AG09319 (cell line): ENCODE results near the gene HSP90AB1.

ENCODE experiments used
- DNase-seq: peaks from one replicate; pipeline ENCODE4 v3.0.0-alpha.2; 2010; ENCODE audit warnings: low read depth; ENCODE audit errors: extremely low read depth
- TF ChIP-seq, protein P1 (sequence below): IDR thresholded peaks from 2 replicates; pipeline ENCODE4 v1.5.1; 2011; ENCODE audit warnings: low read depth, mild to moderate bottlenecking, inconsistent platforms, low read length, moderate library complexity

Gene HSP90AB1

DNA sequence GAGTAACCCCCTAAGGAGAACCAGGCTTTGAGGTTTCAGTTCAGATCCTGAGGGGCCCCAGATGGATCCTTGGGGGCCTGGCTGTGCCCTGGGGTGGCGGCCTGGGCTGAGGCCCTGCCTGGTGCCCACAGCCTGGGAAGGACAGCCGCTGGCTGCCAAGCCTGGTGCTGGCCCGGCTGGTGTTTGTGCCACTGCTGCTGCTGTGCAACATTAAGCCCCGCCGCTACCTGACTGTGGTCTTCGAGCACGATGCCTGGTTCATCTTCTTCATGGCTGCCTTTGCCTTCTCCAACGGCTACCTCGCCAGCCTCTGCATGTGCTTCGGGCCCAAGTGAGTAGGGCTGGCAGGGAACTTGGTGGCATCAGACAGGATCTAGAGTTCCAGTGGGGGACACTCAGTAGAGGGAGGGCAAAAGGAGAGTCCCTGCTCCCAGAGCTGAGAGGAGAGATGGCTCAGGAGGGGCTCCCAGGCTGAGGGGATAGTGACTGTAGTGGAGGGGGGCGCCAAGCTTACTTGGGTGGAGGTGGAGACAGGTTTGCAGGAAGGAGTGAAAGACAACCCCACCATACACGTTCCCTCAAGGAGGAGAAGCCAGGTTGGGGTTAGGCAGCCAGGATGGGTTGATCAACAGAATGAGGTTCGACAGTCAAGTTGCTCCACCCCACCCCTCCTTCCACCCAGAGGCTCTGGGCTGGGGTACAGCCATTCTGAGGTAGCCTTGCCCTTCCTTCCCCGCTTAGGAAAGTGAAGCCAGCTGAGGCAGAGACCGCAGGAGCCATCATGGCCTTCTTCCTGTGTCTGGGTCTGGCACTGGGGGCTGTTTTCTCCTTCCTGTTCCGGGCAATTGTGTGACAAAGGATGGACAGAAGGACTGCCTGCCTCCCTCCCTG, 14.0 kb upstream of the HSP90AB1 start:
- no peak for DNase-seq
- TF ChIP-seq, protein P1, sequence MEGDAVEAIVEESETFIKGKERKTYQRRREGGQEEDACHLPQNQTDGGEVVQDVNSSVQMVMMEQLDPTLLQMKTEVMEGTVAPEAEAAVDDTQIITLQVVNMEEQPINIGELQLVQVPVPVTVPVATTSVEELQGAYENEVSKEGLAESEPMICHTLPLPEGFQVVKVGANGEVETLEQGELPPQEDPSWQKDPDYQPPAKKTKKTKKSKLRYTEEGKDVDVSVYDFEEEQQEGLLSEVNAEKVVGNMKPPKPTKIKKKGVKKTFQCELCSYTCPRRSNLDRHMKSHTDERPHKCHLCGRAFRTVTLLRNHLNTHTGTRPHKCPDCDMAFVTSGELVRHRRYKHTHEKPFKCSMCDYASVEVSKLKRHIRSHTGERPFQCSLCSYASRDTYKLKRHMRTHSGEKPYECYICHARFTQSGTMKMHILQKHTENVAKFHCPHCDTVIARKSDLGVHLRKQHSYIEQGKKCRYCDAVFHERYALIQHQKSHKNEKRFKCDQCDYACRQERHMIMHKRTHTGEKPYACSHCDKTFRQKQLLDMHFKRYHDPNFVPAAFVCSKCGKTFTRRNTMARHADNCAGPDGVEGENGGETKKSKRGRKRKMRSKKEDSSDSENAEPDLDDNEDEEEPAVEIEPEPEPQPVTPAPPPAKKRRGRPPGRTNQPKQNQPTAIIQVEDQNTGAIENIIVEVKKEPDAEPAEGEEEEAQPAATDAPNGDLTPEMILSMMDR: no peak

DNA sequence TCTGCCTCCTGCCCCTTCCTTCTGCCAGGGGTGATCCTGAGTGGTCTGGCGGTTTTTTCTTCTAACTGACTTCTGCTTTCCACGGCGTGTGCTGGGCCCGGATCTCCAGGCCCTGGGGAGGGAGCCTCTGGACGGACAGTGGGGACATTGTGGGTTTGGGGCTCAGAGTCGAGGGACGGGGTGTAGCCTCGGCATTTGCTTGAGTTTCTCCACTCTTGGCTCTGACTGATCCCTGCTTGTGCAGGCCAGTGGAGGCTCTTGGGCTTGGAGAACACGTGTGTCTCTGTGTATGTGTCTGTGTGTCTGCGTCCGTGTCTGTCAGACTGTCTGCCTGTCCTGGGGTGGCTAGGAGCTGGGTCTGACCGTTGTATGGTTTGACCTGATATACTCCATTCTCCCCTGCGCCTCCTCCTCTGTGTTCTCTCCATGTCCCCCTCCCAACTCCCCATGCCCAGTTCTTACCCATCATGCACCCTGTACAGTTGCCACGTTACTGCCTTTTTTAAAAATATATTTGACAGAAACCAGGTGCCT, 13.3 kb upstream of the HSP90AB1 start:
- TF ChIP-seq, protein P1: no peak
- no peak for DNase-seq

DNA sequence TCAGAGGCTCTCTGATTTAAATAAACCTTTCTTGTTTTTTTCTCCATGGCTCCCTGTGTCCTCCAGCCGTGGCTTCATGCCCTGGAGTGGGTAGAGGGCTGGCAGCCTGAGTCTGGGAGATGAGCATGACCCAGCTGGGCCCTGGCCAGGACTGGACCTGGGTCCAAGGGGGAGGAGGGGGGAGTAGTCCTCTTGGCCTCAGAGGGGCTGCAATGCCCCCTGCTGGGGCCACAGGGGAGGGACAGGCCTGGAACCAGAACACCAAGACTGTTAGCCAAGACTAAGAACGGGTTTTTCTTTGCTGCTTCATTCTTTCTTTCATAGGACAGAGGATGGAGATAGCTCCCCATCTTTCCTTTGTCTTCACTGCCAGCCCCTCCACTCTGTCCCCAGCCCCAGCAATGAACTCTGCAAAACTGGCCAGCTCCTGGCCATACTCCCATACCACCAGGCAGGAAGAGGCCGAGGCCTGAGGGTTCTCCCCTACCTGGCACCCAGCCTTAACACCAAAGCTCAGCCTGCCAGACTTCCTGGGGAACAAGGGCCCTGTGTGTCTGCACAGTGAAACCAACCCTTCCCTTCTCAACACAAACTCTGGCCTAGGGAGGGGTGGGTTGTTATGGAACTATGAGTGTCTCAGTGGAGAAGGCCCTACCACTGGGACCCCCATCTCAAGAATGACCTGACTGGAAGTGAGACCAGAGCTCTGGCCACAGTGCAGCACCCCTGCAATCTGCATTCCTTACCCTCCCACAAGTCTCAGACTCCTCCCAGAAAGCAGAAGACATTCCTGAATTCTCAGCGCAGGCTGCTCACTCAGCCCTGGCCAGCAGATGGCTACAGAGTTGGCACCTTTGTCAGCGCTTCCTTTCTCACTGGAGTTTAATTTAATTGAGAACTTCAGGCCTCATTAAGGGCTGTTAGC, 12.5 kb upstream of the HSP90AB1 start:
- no peak for DNase-seq
- TF ChIP-seq, protein P1: peak; percentile 80

- DNase-seq: no peak
- TF ChIP-seq, protein P1: no peak
Observed at GRCh38 chr6:44235269-44235668, 11.6 kb upstream of the HSP90AB1 start.

GRCh38 chr6:44235891-44236516, 10.9 kb upstream of the HSP90AB1 start:
- TF ChIP-seq, protein P1: no peak
- no peak for DNase-seq

GRCh38 chr6:44237021-44237812, 9.7 kb upstream of the HSP90AB1 start:
- TF ChIP-seq, protein P1: no peak

More at GRCh38 chr6:44237021-44237812, 9.7 kb upstream of the HSP90AB1 start:
- DNase-seq: peak; percentile 84
